Embryonic facial prominence (tissue), 1 donor: ENCODE data around the gene PGLYRP3.
"Not testable (repeated sequence)": the region's sequence is repeated elsewhere in the genome, so short reads cannot be mapped to it uniquely, and the experiment has no call there.

Experiments
- DNase-seq: peaks from one replicate; pipeline ENCODE4 v3.0.0-alpha.2; 2016; ENCODE audit errors: extremely low spot score

PGLYRP3 gene

GRCh38 chr1:153314388-153314787, 1.6 kb upstream of the PGLYRP3 start:
- not testable (repeated sequence) for DNase-seq

- no peak for DNase-seq
Measured at GRCh38 chr1:153313288-153313687, 536 bp upstream of the PGLYRP3 start.

GRCh38 chr1:153310526-153310925, 2.2 kb downstream of the PGLYRP3 start:
- DNase-seq, result no peak

GRCh38 chr1:153309441-153309840, 3.3 kb downstream of the PGLYRP3 start:
- DNase-seq, result no peak

GRCh38 chr1:153308540-153308939, 4.2 kb downstream of the PGLYRP3 start:
- no peak for DNase-seq

GRCh38 chr1:153307221-153307600, 5.5 kb downstream of the PGLYRP3 start:
- DNase-seq, result no peak

GRCh38 chr1:153306303-153307220, 6.2 kb downstream of the PGLYRP3 start:
- DNase-seq, result no peak

- DNase-seq, result no peak
Measured at GRCh38 chr1:153305682-153306081, 7.1 kb downstream of the PGLYRP3 start.

GRCh38 chr1:153302308-153302707, 10.4 kb downstream of the PGLYRP3 start:
- no peak for DNase-seq

- no peak for DNase-seq
Measured at GRCh38 chr1:153293851-153294250, 18.9 kb downstream of the PGLYRP3 start.

GRCh38 chr1:153293480-153293775, 19.3 kb downstream of the PGLYRP3 start:
- no peak for DNase-seq

- DNase-seq, result no peak
Measured at GRCh38 chr1:153292740-153293479, 19.8 kb downstream of the PGLYRP3 start.

GRCh38 chr1:153292185-153292584, 20.6 kb downstream of the PGLYRP3 start:
- DNase-seq, result no peak

GRCh38 chr1:153291514-153291913, 21.2 kb downstream of the PGLYRP3 start:
- no peak for DNase-seq

GRCh38 chr1:153288634-153289275, 24.0 kb downstream of the PGLYRP3 start:
- DNase-seq, result no peak

GRCh38 chr1:153277852-153278251, 34.9 kb downstream of the PGLYRP3 start:
- DNase-seq, result no peak

GRCh38 chr1:153272186-153272585, 40.6 kb downstream of the PGLYRP3 start:
- no peak for DNase-seq

- no peak for DNase-seq
Measured at GRCh38 chr1:153271711-153272110, 41.0 kb downstream of the PGLYRP3 start.

GRCh38 chr1:153265457-153265856, 47.3 kb downstream of the PGLYRP3 start:
- DNase-seq, result no peak

- DNase-seq, result no peak
Measured at GRCh38 chr1:153262462-153263157, 50.1 kb downstream of the PGLYRP3 start.

GRCh38 chr1:153262070-153262366, 50.7 kb downstream of the PGLYRP3 start:
- no peak for DNase-seq
